ENCODE data around the gene AKAP12. TPM values are rescaled to one million over a fixed set of nuclear protein-coding genes. Genes with fewer than 3 reads are reported as not detected.

Gene AKAP12
- total RNA-seq, 1 experiment from 2014 or later = 90.0 TPM

GRCh38 chr6:151325075-151326050 is 85.6 kb downstream of the AKAP12 start:
- peak; percentile 69 for ATAC-seq
- Mint-ChIP-seq H3K27me3 (ENCODE audit: low read depth) (peaks cover 12% of the 10 kb centered on the region; the same call in 1 of the 2 replicates), H3K36me3 (0 out of 2 replicates have a peak, but pooled peaks cover 3% of the 10 kb centered on the region), H3K4me1 (peaks cover 24% of the 10 kb centered on the region), H3K4me3 (peak overlapping the region; percentile 76), H3K9me3 (no peaks in the 10 kb centered on the region; the same call in 1 of the 2 replicates), H3K27ac (no peak overlapping the region; the same call in 1 of the 2 replicates)
- peak; percentile 81 for TF ChIP-seq USF2 (CRISPR knock-in tag; IDR thresholded peaks at IDR 0.05)
- TF ChIP-seq ZBTB21 (CRISPR knock-in tag; IDR thresholded peaks at IDR 0.05; ENCODE audit: borderline replicate concordance) = no peak
- TF ChIP-seq USF1 (CRISPR knock-in tag; IDR thresholded peaks at IDR 0.05) = peak; percentile 73; the same call in 1 of the 2 replicates
- CTCF ChIA-PET = interaction anchor here (0.6 to 4.2 kb wide), 25 partner anchors 9 to 1976 kb away, joined by 3 to 93 read pairs (median 5); partner anchors contain the start of gene AKAP12
- POLR2A ChIA-PET = interaction anchor here (1.3 to 2.6 kb wide), 2 partner anchors 65 to 85 kb away, joined by 4 to 18 read pairs; partner anchors contain the start of gene AKAP12
- DNase-seq (ENCODE audit: low spot score) = peak; percentile 58

- H3K9me3 Mint-ChIP-seq = no peaks in the 10 kb centered on the region; the same call in 1 of the 2 replicates
- peaks cover 24% of the 10 kb centered on the region for H3K4me1 Mint-ChIP-seq
- no peak overlapping the region; the same call in 1 of the 2 replicates for H3K27ac Mint-ChIP-seq
- ATAC-seq (no peak), DNase-seq (ENCODE audit: low spot score) (no peak)
- H3K36me3 Mint-ChIP-seq = 0 out of 2 replicates have a peak, but pooled peaks cover 1% of the 10 kb centered on the region
- CTCF ChIA-PET = interaction anchor here (0.6 to 4.2 kb wide), 9 partner anchors 8 to 397 kb away, joined by 3 to 93 read pairs (median 4); partner anchors contain the start of gene AKAP12
- POLR2A ChIA-PET = interaction anchor here (0.6 to 2.6 kb wide), 2 partner anchors 86 to 92 kb away, joined by 3 to 18 read pairs; partner anchors contain the start of gene AKAP12
- H3K27me3 Mint-ChIP-seq (ENCODE audit: low read depth) = peaks cover 12% of the 10 kb centered on the region; the same call in 1 of the 2 replicates
- H3K4me3 Mint-ChIP-seq = peak overlapping the region; percentile 76
- no peak for TF ChIP-seq ZNF512 (CRISPR knock-in tag; IDR thresholded peaks at IDR 0.05; ENCODE audit: borderline replicate concordance)
- TF ChIP-seq USF1 (CRISPR knock-in tag; IDR thresholded peaks at IDR 0.05) = no peak
- TF ChIP-seq ZNF232 (CRISPR knock-in tag; IDR thresholded peaks at IDR 0.05) = no peak
- TF ChIP-seq PREB (CRISPR knock-in tag; IDR thresholded peaks at IDR 0.05; ENCODE audit: borderline replicate concordance) = no peak
- no peak for TF ChIP-seq ATF1 (CRISPR knock-in tag; IDR thresholded peaks at IDR 0.05)
- TF ChIP-seq RELA (CRISPR knock-in tag; IDR thresholded peaks at IDR 0.05; ENCODE audit: borderline replicate concordance) = no peak
- TF ChIP-seq HMGA2 (CRISPR knock-in tag; IDR thresholded peaks at IDR 0.05) = no peak
- TF ChIP-seq AR (CRISPR knock-in tag; IDR thresholded peaks at IDR 0.05) = no peak
- no peak for TF ChIP-seq ZSCAN18 (CRISPR knock-in tag; IDR thresholded peaks at IDR 0.05)
- no peak for TF ChIP-seq ZNF416 (CRISPR knock-in tag; IDR thresholded peaks at IDR 0.05)
- no peak for TF ChIP-seq ZNF317 (CRISPR knock-in tag; IDR thresholded peaks at IDR 0.05; ENCODE audit: borderline replicate concordance, low read depth)
- no peak for TF ChIP-seq ATF6 (CRISPR knock-in tag; IDR thresholded peaks at IDR 0.05)
Measured at GRCh38 chr6:151326116-151326825, 86.5 kb downstream of the AKAP12 start.

All from WTC11 (cell line).